Ishikawa (cell line): ENCODE results near the gene TRH.

Experiments used
- CEBPB ChIP-seq: IDR thresholded peaks from 2 replicates; pipeline ENCODE4 v1.6.1; 2012
- NFIC ChIP-seq: IDR thresholded peaks from 2 replicates; pipeline ENCODE4 v1.6.1; 2012
- RAD21 ChIP-seq: IDR thresholded peaks from 2 replicates; pipeline ENCODE4 v1.6.1; 2012; ENCODE audit warnings: low read depth

- TF ChIP-seq RAD21 (no peak), NFIC (no peak), CEBPB (no peak)
Measured at GRCh38 chr3:129944709-129945108, 29.8 kb upstream of the TRH start.
